Measurements from ENCODE around the gene RNMT. TPM values are rescaled to one million over a fixed set of nuclear protein-coding genes. Genes with fewer than 3 reads are reported as not detected.

RNMT gene
- total RNA-seq, 1 donor from 2014 or later, result 6.4 TPM

GRCh38 chr18:13801260-13801601 is 74.8 kb downstream of the RNMT start:
- H3K4me1 ChIP-seq, result no peaks in the 10 kb centered on the region
- peak overlapping the region; percentile 32 to 62 for H3K4me3 ChIP-seq
- no peak overlapping the region for H3K27ac ChIP-seq
- DNase-seq (ENCODE audit: low spot score in 2 of 2), result no peak
- no peak for TF ChIP-seq CTCF (IDR thresholded peaks at IDR 0.05)
- intact Hi-C loops (cut with DNase I), result loop anchor here (5.0 kb wide), 1 partner anchor 584 kb away; the partner anchor contains the start of gene LDLRAD4
- no peaks in the 10 kb centered on the region for H3K9me3 ChIP-seq
- no peaks in the 10 kb centered on the region for H3K27me3 ChIP-seq
- no peaks in the 10 kb centered on the region for H3K36me3 ChIP-seq

- H3K9me3 ChIP-seq, result no peaks in the 10 kb centered on the region
- H3K27me3 ChIP-seq, result no peaks in the 10 kb centered on the region
- no peak overlapping the region for H3K27ac ChIP-seq
- no peaks in the 10 kb centered on the region for H3K36me3 ChIP-seq
- intact Hi-C loops (cut with DNase I), result loop anchor here (5.0 kb wide), 1 partner anchor 587 kb away; the partner anchor contains the start of gene LDLRAD4
- no peak for DNase-seq (ENCODE audit: low spot score in 2 of 2)
- no peak overlapping the region for H3K4me3 ChIP-seq
- H3K4me1 ChIP-seq, result no peaks in the 10 kb centered on the region
- TF ChIP-seq CTCF (IDR thresholded peaks at IDR 0.05), result no peak
These were observed 77.8 kb downstream of the RNMT start for GRCh38 chr18:13804305-13804704.

- H3K27ac ChIP-seq, result no peak overlapping the region
- H3K9me3 ChIP-seq, result no peaks in the 10 kb centered on the region
- no peak overlapping the region for H3K4me3 ChIP-seq
- intact Hi-C loops (cut with DNase I), result no loop called here
- H3K27me3 ChIP-seq, result no peaks in the 10 kb centered on the region
- DNase-seq (ENCODE audit: low spot score in 2 of 2), result no peak
- TF ChIP-seq CTCF (IDR thresholded peaks at IDR 0.05), result no peak
- no peaks in the 10 kb centered on the region for H3K4me1 ChIP-seq
- H3K36me3 ChIP-seq, result no peaks in the 10 kb centered on the region
These were observed 82.0 kb downstream of the RNMT start for GRCh38 chr18:13808294-13809042.

DNA sequence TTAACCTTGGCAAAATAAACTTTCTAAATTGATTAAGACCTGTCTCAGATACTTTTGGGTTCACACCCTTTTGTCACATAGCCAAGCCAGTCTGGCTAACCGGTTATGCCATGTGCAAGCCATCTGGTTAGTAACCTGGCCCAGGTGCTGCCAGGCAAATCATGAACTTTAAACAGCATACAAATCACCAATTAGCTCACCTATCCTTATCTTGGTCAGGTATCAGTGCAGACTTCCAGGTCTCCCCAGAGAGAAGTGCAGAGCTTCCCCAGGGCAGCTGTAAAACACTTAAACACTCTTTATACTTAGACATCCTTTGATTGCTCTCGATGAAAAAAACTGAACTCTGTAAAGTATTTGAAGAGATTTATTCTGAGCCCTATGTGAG is 82.6 kb downstream of the RNMT start:
- DNase-seq (ENCODE audit: low spot score in 2 of 2), result no peak
- Histone ChIP-seq H3K27ac (no peak overlapping the region), H3K27me3 (no peaks in the 10 kb centered on the region), H3K36me3 (no peaks in the 10 kb centered on the region), H3K9me3 (no peaks in the 10 kb centered on the region), H3K4me1 (no peaks in the 10 kb centered on the region), H3K4me3 (no peak overlapping the region)
- intact Hi-C loops (cut with DNase I), result no loop called here
- no peak for TF ChIP-seq CTCF (IDR thresholded peaks at IDR 0.05)

DNA sequence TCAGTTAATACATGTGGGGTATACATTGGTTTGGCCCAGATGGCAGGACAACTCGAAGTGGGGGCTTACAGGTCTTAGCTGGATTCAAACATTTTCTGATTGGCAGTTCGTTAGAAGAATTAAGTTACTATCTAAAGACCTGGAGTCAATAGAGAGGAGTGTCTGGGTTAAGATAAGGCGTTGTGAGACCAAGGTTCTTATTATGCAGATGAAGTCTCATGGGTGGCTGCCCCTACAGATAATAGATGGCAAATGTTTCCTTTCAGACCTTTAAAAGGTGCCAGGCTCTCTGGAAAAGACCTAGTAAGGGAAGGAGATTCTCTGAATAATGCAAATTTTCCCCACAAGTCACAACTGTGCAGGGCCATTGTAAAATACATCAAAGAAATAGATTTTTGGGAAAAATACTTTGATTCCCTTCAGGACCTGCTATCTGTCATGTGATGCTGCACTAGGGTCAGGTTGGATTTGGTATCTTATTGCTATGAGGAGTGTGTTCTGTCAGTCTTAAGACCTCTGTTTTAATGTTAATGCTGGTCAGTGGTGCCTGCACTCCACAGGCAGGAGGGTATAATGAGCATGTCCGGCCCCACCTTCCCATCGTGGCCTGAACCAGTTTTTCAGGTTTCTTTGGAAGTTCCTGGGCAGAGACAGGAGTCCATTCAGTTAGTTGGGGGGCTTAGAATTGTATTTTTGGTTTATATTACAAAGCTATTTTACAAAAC is 83.2 kb downstream of the RNMT start:
- no peak for TF ChIP-seq CTCF (IDR thresholded peaks at IDR 0.05)
- Histone ChIP-seq H3K36me3 (no peaks in the 10 kb centered on the region), H3K9me3 (no peaks in the 10 kb centered on the region), H3K27me3 (no peaks in the 10 kb centered on the region), H3K4me3 (no peak overlapping the region), H3K27ac (no peak overlapping the region), H3K4me1 (no peaks in the 10 kb centered on the region)
- intact Hi-C loops (cut with DNase I), result no loop called here
- DNase-seq (ENCODE audit: low spot score in 2 of 2), result no peak
